NCI-H526 (cell line): Measurements from ENCODE around the gene CCDC8.
"Not testable (repeated sequence)": the region's sequence is repeated elsewhere in the genome, so short reads cannot be mapped to it uniquely, and the experiment has no call there.

Source experiments
- DNase-seq, 2 experiments: peaks; one replicate each; lab custom pipeline; 2025; lab: John Stamatoyannopoulos, UW

CCDC8 gene

DNA sequence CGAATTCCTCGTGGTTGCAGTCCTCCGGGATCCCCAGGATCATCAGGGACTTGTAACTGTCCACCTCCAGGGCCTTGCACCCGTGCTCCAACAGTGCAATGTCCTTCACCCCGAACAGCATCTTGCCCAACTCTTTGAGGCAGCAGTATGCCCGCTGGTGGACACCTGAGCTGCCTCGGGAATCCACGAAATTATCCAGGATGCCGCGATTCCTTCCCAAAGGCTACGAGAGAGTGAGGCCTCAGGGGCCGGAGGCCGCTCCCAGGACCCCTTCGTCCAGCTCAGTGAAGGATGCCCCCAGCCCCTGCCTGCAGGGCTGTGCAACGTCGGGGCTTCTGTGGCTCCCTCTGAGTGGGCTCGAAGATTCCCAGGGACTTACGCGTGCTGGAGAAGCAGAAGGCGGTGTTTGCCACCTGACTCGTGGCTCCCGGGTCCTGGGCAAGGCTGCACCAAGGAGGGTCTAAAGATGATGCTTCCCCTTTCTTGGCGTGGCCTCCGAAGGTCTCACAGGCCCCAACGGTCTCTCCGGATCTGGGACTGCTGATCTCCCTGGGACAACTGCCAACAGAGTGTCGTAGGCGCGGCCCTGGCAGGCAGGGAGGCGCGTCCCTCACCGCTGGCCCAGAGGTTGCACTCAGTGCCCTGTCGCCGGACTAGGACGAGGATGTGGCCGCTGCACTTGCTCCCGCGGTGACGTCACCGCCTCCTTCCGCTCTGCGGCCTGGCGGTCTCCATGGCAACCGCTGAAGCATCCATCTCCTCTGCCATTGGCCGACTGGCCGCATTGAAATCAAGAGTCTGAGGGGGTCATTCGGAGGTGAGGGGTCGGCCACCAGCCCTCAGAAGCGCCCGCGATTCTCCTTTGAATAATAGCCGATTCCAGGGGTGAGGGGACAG lies 15.1 kb upstream of the CCDC8 start, which contains the start of gene PNMA8C:
Gene PNMA8C, minus strand, starts transcription at position 698 of the 897 bp plus-strand sequence. Its CDS starts 577 bp downstream, at position 121.
- DNase-seq, result peak in 1 of 2 experiments; percentile 26

DNA sequence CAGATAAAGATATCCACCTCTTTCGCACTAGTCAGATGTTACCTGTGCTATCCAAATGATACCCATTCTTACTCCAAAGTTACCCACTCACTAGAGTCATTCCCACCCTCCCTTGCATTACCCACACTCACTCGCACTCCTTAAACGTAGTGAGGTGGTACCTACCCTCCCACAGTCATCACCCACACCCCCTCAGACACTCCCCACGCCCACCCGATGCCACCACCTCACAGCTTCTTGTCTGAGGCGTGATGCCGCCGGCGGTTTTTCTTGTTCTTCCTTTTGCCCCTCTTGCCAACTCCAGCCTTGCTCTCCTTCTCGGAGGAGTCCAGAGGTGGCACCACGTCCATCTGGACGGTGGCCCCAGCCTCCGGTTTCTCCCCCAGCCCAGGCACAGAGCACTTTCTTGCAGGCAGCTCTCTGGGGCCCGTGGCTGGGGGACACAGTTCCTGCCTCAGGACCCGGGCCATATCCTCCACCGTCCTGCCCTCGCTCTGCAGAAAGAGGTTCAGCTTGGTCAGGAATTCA lies 14.2 kb upstream of the CCDC8 start:
- DNase-seq, result no peak

DNA sequence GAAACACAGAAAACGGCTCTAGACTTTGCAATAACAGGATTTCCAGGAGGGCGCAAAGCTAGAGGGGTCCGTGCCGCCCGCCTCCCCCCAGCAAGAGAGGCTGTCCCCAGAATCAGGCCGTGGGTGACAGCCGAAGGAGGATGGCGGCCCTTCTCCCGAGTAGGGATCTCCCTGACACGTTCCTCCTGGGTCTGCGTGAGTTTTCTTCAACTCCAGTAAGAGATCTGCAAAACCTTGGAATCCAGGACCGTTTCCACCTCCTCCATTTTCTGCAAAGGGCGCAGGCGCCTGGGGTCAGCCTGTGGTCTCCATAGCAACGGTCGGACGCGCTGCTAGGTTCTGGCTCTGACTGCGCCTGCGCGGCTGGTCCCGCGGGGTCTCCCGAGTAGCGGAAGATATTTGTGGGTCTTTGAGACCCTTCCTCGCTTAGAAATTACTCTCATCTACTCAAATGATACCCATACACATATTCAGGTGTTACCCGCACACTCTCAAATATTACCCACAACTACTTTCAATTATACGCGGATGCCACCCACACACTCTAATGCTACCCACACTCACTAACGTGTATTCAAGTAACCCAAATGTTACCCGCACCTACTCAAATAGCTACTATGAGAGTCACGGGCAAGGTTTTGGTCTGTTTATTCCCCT lies 13.3 kb upstream of the CCDC8 start:
- peak; percentile 59 to 88 for DNase-seq

DNA sequence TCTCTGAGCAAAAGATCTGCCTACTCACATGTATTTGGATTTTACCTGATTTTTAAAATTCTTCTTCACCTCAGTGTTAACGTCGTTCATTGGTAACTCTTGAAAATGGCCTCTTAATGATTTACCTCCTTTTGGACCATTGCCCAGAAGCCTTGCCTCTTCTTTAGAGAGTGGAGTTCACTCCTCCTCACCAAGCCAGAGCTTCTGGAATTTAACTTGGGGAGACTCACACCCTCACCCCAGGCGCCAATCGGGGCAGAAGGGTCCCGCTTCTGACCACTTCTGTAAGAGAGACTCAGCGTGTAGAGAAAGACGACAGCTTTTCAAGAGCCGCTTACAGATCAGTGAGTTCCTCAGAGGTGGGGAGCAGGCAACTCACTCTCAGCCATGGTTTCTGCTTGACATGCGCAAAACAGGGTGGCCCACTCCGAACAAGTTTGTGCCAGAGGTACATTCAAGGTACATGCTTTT lies 12.7 kb upstream of the CCDC8 start:
- no peak for DNase-seq

DNA sequence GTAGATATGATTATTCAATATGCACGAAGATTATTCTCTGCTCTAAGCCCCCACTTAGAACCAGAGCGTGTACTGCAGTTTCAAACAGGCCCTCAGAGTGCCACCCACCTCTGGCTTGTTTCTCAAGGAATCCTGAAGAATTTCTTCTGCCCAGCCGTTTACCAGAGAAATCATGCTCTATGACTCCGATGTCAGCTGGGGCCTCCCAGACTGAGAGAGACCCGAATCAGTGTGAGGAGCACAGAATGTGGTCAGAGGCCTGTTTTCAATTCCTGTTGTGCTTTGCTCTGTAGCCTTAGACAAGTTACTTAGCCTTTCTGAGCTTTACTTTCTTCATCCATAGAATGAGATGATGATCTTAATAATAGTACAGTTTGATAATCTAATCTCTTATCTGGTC lies 9.8 kb upstream of the CCDC8 start:
- DNase-seq, result no peak

DNA sequence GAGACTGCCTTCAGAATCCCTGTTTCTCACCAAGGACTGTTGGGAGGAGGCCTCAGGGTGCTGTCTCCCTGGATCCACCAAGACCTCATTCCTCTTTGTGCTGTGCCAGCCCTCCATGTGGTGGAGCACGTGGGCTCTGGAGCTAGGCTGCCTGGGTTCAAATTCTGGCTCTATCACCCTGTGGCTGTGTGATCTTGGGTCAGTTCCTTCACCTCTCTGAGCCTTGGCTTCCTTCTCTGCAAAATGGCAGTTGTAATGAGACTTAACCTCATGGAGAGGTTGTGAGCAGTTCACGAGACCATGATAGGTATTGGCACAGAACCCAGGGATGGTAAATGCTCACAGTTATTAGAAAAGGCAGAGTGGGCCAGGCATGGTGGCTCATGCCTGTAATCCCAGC lies 9.0 kb upstream of the CCDC8 start:
- DNase-seq, result no peak

DNA sequence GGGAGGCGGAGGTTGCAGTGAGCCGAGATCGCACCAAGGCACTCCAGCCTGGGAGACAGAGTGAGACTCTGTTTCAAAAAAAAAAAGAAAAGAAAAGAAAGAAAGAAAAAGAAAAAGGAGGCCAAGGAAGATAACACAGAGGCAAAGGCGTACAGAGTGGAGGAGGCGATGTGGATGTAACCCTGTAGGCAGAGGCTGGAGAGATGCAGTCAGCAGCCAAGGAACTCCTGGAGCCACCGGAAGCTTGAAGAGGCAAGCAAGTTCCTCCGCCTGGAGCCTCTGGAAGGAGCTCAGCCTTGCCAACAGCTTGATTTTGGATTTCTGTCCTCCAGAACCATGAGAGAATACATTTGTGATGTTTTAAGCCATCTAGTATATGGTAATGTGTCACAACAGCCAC lies 6.7 kb upstream of the CCDC8 start:
- DNase-seq, result no peak

DNA sequence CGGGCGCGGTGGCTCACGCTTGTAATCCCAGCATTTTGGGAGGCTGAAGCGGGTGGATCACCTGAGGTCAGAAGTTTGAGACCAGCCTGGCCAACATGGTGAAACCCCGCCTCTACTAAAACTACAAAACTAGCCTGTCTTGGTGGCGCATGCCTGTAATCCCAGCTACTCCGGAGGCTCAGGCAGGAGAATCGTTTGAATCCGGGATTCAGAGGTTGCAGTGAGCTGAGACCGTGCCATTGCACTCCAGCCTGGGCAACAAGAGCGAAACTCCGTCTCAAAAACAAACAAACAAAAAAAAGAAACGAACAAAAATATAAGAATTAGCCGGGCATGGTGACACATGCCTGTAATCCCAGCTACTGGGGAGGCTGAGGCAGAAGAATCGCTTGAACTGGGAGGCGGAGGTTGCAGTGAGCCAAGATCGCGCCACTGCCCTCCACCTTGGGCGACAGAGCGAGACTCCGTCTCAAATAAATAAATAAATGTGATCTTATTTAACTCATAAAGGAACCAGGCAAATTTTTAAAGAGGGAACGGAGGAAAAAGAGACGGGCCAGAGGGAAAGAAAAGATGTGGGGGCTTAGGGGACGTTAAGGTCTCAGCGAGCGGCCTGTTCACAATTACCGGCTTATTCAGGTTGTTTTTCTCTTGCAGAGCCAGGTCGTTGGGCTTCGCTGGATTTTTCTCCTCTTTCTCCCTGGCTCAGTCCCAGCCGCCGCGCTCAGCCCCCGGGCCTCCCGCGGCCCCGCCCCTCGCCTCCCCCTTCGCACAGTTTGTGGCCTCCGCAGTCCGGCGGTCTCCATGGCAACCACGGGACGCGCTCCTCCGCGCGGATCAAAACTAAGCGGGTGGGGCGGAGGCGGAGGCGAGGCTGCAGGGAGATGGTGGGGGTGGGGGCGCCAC lies 2.7 kb upstream of the CCDC8 start:
- peak; percentile 61 to 95 for DNase-seq

DNA sequence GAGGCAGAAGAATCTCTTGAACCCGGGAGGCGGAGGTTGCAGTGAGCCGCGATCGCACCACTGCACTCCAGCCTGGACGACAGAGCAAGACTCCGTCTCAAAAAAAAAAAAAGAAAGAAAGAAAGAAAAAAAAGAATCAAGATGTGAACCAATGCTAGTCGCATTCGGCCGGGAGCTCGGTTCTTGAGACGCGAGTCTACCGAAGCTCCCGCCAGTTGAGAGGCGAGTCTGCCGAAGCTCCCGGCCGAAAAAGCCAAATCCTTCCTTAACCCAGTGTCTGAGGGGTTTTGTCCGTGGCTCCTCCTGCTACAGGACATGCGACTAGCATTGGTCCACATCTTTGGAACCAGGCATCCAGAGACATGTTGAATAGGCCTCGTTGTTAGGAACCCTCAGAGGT lies 1.5 kb upstream of the CCDC8 start:
- DNase-seq, result not testable (repeated sequence)

DNA sequence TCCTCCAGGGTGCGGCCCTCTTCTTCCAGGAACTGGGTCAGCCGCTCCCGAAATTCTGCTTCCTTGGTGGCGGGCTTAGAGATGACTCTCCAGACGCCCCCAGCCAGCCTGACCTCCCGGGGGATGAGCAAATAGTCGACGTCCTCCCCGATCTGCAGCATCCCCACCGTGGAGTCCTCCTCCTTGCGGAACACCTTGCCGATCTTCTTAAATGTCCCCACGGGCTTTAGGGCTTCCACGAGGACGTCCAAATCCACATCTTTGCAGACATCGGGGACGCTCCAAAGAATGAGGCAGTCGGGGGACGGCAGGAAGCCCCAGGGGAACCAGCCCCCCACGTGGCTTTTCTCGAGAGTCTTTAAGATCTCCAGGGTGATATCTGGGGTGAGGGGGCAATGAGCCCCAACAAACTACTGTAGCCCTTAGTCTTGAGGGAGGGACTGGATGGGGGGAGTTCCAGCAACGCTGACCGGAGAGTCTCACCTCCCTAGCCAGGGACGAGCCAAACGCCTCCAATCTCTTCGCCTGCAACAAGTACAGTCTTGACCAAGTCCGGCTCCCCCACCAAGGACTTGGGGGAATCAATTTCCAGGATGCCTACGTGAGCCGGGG lies 608 bp downstream of the CCDC8 start:
- no peak for DNase-seq

DNA sequence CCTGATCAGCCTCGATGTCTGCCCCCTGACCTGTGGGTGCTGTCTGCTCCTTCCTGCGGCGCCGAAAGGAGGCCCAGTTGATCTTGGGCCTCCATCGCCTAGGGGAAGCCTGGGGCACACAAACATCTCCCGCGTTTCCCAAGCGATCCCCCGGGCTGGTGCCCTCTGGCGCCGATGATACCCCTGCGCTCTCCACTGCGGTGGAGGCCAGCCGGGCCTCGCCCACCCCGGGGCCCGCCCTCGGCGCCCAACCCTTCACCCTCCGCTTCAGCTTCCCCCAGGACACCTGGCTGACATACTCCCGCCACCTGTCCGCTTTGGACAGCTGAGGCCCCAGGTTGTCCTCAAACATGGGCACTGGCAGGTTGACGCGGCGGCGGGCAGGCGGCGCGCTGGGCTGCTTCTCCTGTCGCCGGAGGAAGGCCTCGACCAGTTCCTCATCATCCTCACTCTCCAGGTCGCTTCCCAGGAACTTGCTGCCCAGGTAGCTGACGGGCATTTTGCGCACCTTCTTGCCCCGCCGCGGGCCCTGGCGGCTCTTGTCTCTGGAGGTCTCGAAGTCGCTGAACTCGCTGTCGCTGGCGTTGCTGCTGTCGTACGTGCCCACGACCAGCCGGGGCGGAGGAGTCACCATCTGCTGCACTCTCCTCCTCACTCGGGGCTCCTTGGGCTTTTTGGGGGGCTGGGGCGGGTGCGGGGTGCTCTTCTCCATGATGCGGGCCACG lies 1.3 kb downstream of the CCDC8 start:
- DNase-seq, result peak in 1 of 2 experiments; percentile 54

DNA sequence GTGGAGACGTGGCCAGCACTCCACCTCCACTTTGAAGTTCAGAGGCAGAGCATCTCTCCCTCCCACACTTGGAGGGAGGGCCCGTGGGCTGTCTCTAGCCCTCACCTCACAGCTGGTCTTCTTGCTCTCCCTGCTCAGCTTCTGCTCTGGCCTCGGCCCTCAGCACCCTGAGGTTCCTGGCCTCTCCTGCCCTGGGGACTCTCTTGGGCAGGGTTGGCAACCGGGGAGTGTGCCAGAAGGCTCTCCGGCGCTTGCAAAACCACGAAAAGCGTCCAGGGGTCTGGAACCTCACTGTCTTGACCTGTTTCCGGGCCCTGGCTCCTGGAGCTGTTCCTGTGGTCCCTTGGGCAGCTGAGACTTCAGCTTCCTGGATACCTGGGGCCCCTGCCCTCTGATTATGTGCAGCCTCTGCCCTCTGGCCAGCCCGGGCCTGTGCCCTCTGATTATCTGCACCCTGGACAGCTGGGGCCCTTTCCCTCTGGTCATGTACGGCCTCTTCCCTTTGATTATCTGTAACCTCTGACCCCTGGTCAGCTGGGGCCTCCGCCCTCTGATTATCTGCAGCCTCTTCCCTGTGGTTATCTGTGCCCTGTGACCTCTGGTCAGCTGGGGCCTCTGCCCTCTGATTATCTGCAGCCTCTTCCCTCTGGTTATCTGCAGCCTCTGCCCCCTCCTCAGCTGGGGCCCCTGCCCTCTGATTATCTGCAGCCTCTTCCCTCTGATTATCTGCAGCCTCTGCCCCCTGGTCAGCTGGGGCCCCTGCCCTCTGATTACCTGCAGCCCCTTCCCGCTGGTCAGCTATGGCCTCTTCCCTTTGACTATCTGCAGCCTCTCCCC lies 2.1 kb downstream of the CCDC8 start:
- no peak for DNase-seq

DNA sequence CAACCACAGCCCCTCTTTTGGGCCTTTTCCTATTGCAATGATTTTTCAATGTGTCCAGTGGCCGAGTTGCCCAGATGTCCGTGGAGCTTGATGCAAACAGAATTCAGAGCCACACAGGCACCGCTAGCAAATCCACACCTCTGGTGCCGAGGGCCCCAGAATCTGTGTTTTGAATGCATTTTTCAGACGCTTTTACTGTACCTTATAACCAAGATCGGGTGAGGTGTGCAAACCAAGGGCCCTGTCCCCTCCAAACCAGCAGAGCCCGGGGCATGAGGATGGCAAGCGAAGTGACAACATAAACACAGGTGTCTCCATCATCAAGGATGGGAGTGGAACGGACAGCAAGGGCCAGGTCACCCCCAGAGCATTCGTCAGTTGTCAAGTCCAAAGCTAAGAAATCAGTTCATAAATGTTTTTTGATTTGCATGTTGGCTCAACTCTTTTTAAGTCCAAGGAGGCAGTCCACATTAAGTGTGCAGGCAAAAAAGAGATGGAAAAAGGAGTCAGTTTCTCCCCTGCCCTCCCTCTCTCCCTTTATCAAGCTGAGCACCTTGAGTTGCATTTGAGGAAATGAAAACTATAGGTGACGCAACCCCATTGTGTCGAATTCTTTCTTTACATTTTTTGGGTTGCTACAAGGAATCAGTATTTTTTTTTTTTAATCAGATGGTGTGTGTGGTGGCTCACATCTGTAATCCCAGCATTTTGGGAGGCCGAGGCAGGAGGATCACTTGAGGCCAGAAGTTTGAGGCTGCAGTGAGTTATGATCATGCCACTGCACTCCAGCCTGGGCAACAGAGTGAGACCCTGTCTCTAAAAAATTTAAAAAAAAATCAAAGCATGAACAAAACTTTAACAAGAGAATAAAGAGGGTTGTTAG lies 2.9 kb downstream of the CCDC8 start:
- no peak for DNase-seq

DNA sequence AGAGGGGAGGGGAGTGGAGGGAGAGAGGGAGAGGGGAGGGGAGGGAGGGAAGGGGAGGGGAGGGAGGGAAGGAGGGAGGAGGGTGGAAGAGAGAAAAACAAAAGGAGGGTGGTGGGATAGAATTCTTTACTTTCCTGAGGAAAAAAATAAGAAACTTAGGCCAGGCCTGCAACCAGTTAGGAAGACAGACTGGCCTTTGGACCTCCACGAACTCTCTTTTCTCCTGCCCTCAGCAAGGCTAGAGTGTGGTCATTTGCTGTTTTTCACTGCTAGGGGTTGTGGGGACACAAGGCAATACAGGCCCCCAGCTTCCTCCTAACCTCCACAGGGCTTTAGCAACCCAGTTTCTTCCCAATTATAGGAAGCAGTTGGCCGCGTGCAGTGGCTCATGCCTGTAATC lies 4.2 kb downstream of the CCDC8 start:
- no peak for DNase-seq

DNA sequence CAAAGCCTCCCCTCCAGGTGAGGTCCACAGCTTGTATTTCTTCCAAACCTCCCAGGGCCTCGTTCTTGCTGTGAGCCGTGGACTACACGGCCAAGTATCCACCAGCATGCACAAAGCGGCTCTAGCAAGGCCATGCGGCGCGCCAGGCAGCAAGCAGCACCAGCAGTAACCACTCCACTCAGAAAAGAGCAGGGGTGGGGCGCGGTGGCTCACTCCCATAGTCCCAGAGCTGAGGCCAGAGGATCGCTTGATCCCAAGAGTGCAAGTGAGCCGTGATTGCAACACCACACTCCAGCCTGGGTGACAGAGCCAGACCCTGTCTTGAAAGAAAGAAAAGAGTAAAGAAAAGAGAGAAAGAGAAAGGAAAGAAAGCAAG lies 4.7 kb downstream of the CCDC8 start:
- no peak for DNase-seq

DNA sequence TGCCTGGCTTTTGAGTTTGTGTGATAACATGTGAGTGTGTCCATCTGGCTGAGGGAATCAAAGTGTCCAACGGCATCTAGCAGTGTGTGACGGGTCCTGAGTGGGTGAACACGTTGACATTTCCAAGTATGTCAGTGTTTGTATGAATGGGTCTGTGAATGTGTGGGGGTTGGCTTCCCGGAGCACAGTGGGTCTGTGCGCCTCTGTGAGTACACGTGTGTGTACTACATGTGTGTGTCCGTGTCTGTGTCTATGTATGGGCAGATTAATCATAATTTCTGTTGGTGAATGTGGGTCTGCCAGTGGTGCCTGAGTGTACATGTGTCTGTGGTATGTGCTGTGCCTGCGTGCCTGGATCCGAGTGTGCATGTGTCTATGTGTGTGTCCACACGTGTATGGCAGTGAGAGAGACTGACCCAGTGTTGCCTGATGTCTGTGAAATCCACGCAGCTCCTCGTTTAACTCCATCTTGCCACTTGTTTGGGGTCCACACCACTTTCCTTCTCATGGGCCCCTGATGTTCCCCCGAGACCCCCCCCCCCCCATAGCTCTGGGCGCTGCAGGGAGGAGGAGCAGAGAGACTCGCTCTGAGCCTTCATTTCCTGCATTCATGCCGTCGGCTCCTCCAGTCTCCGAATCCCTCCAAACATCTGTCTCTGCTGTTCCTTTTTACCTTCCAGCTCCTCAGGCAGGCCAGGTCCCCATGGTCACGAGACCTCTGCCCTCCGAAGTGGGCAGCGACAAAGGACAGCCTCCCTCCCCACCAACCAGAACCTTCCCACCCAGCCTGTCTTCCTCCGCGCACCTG lies 5.3 kb downstream of the CCDC8 start:
- DNase-seq, result no peak

DNA sequence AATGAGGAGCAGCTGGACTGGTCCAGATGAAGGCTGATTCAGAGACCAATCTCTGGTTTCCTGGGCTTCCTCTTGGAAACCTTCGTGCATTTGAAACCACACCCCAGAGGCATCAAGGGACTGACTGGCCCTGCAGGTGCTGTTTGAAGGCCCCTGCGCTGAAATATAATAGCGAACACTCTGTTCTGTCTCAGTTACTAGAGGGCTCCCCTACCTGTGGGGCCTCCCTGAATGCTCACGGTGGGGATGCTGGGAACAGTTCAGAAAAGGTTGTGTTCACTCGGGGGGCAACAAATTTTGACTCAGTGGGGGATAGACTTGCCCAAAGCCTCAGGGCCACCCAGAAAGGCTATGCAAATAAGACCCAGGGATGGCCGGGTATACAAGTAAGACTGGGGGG lies 6.4 kb downstream of the CCDC8 start:
- DNase-seq, result peak in 1 of 2 experiments; percentile 48
